OCI-LY3 (cell line): ENCODE data around the gene ADGRD1.

ENCODE experiments used
- CTCF ChIP-seq: fragments of 200-600, 300-600 bp; sonication (generic); IDR thresholded peaks from 2 replicates; pipeline ENCODE4 v1.5.1; 2014; ENCODE audit warnings: antibody characterized with exemption, low read length, low read depth
- EZH2phosphoT487 ChIP-seq: fragments of 200-600 bp; shearing (Covaris generic); IDR thresholded peaks from 2 replicates; pipeline ENCODE4 v1.6.1; 2018; ENCODE audit warnings: antibody characterized with exemption, mixed run types, low read depth

GRCh38 chr12:131027264-131027663 lies 73.6 kb downstream of the ADGRD1 start:
- TF ChIP-seq CTCF (no peak), EZH2phosphoT487 (no peak)
